Measurements from ENCODE around the gene ACSF2.

The ACSF2 gene

DNA sequence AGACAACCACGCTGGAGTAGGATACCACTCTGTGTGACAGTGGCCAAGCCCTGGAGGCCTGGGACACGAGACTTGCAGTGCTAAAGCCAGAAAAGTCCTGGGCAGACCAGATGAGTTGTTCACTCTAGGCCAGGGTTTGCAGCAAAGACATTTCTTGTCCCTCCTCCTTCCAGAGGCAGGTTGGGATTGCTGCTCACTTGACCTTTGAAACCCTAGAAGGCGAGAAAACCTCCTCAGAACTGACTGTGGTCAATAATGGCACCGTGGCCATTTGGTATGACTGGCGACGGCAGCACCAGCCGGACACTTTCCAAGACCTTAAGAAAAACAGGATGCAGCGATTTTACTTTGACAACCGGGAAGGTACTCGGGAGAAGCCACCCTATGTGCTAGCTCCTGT, 96.7 kb downstream of the ACSF2 start:
- Mint-ChIP-seq H3K4me3 (no peak overlapping the region), H3K27ac (no peak overlapping the region), H3K9me3 (no peaks in the 10 kb centered on the region), H3K4me1 (no peaks in the 10 kb centered on the region), H3K27me3 (no peaks in the 10 kb centered on the region), H3K36me3 (no peaks in the 10 kb centered on the region)

DNA sequence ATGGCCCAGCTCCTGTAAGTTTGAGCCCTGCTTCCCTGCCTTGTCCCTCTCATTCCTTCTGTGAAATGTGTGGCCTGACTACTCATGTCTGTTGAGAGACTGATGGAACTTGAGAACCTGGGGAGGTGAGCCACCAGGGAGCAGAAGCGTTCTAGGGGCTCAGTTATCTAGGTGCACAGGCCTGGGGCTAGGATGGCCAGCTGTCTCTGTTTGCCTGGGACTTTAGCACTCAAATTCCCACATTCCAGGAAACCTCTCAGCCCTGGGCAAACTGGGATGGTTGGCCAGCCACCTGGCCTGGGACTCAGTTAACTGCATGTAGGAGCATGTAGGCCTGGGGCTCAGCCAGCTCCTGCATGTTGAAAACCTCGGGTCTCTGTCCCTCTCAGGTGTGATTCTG, 97.2 kb downstream of the ACSF2 start:
- H3K4me1 Mint-ChIP-seq = no peaks in the 10 kb centered on the region
- H3K4me3 Mint-ChIP-seq = no peak overlapping the region
- no peak overlapping the region for H3K27ac Mint-ChIP-seq
- H3K36me3 Mint-ChIP-seq = no peaks in the 10 kb centered on the region
- no peaks in the 10 kb centered on the region for H3K9me3 Mint-ChIP-seq
- H3K27me3 Mint-ChIP-seq = no peaks in the 10 kb centered on the region
